Mesenteric fat pad (tissue), 1 donor: Measurements from ENCODE around the gene TBX1. TPM values are rescaled to one million over a fixed set of nuclear protein-coding genes. Genes with fewer than 3 reads are reported as not detected.
"Not testable (repeated sequence)": the region's sequence is repeated elsewhere in the genome, so short reads cannot be mapped to it uniquely, and the experiment has no call there.

Source experiments
- DNase-seq: peaks from one replicate; pipeline ENCODE4 v3.0.0-alpha.2; 2020; ENCODE audit warnings: low spot score
- total RNA-seq: library from RNA; stranded (reverse); fragmentation: NEBNext Ultra II Directional; extraction: Animal tissue kit (Norgen Biotek cat#: 25700); gene quantifications from one replicate; pipeline ENCODE4 v1.2.1, GENCODE V29; 2021
- donor health status: DM: yes; HTN: yes; CAD: no.

Gene TBX1
- total RNA-seq, 1 donor from 2014 or later: 3.0 TPM

DNA sequence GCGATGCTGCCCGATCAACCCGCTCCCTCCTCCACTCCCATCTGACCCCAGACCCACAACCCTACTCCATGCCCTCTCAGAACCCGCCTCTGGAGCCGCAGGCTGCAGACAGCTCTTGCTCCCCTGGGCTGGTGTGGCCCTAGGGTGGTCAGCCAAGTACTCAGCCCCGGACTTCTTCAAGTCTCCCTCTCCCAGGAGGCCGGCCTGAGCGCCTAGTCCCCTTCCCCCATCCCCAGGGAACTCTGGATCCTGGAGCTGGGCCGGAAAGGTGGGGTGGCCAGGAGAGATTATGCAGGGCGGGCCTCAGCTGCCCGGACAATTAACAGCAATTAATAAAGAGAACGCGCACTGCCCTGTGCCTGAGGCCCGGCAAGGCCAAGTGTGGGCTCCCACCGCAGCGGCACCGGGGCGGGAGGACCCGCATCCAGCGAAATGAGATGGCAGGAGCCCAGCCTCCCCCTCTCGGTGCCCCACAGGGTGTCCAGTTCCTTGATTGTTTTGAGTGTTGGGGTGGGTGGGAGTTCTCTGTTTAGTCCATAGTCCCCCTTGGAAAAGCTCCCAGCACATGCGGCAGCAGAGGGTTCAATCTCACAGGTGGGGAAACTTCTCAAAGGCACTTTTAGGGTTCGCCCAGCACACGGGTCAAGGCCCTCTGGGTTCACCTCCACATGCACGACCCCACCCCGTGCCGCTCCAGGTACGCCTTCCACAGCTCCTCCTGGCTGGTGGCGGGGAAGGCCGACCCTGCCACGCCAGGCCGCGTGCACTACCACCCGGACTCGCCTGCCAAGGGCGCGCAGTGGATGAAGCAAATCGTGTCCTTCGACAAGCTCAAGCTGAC, 3.1 kb downstream of the TBX1 start:
- no peak for DNase-seq

- no peak for DNase-seq
Observed at GRCh38 chr22:19764299-19764593, 3.7 kb downstream of the TBX1 start.

DNA sequence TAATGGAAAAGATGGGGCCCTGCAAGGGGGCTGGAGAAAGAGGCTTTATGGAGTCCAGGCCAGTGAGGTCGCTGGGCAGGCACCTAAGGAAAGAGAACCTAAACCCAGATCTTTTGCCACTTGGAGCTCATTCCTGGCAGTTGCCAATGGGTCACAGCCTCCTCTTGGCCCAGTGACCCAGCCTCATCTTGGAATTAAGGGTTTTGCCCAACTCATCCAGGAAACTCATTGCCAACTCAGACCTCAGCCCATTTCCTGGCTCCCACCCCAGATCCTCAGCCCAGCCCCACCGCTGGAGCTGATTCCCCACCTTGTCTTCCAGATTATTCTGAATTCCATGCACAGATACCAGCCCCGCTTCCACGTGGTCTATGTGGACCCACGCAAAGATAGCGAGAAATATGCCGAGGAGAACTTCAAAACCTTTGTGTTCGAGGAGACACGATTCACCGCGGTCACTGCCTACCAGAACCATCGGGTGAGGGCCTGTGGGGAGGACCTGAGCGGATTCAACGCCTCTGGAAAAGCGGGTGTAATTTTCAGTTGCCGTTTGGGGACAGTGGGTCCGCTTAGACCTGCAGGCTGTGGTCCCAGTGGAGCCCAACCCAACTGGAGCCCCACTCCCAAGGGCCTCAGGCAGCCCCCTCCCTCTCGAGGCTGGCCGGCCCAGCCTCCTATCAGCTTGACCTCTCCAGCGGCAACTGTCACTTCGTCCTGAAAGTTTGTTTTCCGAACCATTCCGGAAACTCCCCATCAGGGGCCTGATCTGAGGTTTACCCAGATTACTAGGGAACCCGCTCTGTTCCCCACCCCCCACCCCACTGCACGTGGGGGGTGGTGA, 4.3 kb downstream of the TBX1 start:
- DNase-seq: no peak

- DNase-seq: no peak
Observed at GRCh38 chr22:19765477-19766239, 5.1 kb downstream of the TBX1 start.

GRCh38 chr22:19766240-19766510, 5.6 kb downstream of the TBX1 start:
- no peak for DNase-seq

- DNase-seq: no peak
Observed at GRCh38 chr22:19766511-19767426, 6.2 kb downstream of the TBX1 start.

GRCh38 chr22:19767427-19768341, 7.1 kb downstream of the TBX1 start:
- DNase-seq: no peak

DNA sequence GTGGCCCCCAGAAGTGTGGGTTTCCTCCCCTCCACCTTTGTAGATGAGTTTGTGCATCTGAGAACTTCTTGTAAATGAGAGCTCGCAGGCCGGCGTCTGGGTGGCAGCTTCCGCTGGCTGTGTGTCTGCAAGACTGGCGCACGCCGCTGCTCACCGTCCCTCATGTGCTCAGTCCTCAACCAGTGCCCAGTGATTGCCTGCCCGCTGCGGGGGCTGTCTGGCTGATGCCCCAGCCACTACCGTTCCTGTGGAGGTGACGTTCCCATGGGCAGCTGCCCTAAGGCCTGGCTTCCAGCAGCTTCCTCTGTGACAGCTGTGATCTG, 8.8 kb downstream of the TBX1 start:
- DNase-seq: no peak

GRCh38 chr22:19770349-19771220, 10.0 kb downstream of the TBX1 start:
- DNase-seq: no peak

GRCh38 chr22:19772422-19772672, 11.8 kb downstream of the TBX1 start:
- no peak for DNase-seq

DNA sequence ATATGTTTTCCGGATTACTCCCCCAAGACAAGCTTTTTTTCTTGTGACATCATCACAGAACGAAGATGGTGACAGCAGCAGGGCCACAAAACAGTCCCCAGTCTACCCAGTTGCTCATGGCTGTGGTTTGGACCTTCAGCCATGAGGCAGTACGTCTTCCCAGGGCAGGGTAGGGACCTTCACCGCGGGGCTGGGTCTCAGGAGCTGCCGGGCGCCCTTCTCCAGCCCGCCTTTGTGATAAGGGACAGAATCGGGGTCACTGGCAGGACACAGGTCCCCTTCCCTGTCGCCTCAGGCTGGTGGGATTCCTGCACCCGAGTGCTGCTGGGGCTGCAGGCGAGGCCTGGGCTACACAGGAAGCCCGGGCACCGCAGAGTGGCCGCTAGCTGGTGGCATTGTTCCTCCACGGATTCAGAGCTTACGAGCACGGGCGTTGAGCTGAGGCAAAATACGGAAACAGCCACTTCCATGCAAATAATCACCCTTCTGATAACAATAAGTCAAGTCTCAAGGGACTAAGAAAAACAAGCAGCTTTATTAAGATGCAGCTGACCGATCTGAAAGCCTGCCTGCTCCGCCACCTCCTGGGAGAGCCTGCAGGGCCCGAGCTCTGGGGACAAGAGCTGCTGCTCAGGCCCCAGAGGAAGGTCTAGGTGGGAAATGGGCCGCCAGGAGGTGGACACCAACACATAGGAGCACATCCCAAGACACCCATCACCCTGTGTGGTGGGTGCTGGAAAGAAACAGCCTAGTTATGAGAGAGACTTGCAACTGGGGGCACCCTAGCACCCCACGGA, 12.3 kb downstream of the TBX1 start:
- DNase-seq: no peak

DNA sequence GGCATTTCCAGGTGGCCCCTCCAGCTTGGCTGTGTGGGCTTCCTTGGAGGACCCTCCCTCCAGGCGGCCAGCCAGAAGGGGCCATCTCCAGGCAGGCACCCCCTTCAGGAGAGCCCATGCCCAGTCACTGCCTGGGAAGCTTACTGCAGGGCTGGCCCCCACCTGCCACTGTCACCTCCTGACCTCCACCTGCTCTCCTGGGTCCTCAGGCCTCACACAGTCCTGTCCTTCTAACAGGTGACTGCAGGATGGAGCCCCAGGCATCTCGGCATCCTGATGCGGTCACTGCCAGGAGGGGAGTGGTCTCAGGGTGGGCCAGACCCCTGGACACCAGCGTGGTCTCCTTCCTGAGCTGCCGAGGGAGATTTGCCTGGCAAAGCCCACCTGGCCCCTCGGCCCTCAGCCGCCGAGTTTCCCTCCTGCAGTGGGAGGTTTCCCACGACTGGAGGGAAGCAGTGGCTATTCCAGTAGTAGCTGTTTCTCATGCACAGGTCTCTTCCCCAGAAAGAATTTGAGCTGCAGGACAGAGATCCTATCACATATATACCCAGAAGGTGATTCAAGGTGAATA, 13.0 kb downstream of the TBX1 start:
- no peak for DNase-seq

- DNase-seq: no peak
Observed at GRCh38 chr22:19774628-19775027, 14.1 kb downstream of the TBX1 start.

DNA sequence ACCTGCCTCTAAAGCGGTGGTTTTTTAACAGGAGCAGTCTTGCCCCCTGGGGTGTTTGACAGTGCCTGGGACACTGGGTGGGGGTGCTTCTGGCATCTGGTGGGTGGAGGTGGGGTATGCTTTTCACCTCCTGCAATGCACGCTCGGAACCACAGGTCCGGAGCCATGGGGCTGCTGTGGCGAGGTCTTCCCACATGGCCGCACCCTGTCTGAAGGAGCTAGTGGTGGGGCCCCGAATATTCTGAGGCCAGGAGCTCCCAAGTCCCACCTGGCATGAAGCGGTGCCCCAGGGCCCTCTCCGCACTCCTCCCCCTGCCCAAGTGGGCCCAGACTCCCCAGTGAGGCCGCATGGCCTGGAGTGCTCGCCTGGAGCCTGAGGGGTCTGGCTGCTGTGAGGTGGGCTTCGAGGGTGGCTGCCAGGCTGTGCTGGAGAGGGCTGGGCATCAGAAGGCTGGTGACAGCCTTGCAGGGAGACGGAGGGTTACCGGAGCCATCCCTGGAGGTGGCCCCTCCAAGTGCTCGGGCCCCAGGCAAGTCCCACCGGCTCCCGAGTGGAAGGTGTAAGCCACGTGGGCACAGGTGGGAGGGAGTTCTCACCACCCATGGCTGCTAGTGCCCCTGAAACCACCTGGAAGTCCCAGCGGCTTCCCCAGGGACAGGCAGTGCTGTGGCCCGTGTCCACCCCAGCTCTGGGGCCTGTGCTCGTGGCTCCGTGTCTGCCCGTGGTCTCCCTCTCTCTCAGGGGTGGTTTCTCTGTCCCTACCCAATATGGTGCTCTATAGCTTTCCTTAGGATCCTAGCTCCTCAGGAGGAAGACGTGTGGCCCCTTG, 15.1 kb downstream of the TBX1 start:
- DNase-seq: no peak

DNA sequence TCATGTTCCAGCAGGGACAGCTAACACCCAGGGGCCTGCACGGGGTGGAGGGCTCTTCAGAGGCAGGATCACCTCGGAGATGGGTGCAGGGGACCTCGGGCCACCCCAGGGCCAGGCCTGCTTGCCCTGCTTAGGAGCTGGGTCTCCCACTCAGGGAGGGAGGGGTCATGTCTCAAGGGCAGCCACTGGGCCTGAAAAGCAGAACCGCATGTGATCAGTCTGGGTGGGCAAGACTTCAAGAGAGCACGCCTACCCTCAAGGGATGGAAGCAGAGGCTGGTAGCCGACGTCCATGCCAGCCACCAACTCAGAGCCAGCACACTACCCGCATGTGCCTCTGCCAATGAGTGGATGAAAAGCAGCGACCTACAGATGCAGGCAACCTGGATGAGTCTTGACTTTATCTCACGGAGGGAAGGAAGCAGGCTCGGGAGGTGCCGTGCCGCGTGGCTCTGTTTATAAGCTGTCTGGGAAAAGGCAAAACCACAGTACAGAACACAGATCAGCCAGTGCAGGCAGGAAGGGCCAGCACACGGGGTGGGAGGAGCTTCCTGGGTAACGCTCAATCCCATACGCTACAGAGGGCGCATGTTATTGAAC, 16.0 kb downstream of the TBX1 start:
- DNase-seq: no peak

DNA sequence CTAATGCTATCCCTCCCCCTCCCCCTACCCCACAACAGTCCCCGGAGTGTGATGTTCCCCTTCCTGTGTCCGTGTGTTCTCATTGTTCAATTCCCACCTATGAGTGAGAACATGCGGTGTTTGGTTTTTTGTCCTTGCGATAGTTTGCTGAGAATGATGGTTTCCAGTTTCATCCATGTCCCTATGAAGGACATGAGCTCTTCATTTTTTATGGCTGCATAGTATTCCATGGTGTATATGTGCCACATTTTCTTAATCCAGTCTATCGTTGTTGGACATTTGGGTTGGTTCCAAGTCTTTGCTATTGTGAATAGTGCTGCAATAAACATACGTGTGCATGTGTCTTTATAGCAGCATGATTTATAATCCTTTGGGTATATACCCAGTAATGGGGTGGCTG, 16.6 kb downstream of the TBX1 start:
- not testable (repeated sequence) for DNase-seq

- no peak for DNase-seq
Observed at GRCh38 chr22:19779011-19779421, 18.4 kb downstream of the TBX1 start.
